HT-29 (cell line): ENCODE data around the gene THAP4. TPM values are rescaled to one million over a fixed set of nuclear protein-coding genes. Genes with fewer than 3 reads are reported as not detected.

ENCODE experiments used
- DNase-seq: peaks from one replicate; pipeline ENCODE4 v3.0.0-alpha.2; 2015; ENCODE audit warnings: low spot score
- total RNA-seq: library from RNA; depleted of rRNA; stranded (reverse); fragments of >200 nt; shearing (Covaris generic); gene quantifications from 2 replicates; pipeline ENCODE4 v1.2.3, GENCODE V29; 2014

The THAP4 gene
- total RNA-seq, 1 experiment from 2014 or later = 115 TPM

DNA sequence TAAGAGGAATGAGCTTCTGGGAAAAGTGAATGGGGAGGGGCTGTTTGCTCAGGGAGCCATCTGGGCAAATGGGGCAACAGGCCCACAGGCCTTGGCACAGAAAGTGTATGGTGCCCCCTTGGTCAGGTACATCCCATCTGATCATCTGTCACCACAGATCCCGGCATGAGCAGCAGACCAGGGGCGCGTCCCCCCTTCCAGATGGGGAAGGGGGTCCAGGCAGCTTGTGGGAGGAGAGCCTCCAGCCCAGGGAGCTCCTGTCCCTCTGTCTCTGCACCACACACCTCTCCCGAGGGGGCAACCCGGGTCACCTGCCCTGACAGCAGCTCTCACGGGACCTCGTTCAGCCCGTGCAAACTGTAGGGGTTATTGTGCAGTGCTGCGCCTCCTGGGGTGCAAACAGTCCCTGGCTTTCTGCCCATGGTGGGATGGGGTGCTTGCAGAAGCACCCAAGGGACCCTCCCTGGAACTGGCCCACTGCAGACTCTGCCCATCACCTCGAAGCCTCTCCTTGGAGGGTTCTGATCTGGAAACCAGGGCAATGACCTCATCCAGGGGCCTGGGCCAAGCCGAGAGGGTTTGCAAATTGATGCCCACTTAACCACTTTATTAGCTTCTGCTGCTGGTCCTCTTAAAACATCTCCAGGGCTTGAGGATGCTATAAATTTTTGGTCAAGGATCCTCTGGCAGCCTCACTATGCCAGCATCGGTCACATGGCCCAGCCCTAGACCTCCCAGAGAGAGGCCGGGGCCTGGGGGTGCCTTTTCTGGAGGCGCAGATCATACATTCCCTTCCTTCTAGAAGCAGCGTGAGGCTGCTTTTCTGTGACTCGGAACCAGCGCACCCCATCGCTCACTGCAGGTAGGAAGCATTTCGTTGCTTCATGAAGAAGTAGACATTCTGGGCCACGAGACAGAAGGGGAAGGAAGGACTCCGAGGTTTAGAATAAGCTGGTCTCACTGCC, 86.1 kb downstream of the THAP4 start:
- DNase-seq = no peak

DNA sequence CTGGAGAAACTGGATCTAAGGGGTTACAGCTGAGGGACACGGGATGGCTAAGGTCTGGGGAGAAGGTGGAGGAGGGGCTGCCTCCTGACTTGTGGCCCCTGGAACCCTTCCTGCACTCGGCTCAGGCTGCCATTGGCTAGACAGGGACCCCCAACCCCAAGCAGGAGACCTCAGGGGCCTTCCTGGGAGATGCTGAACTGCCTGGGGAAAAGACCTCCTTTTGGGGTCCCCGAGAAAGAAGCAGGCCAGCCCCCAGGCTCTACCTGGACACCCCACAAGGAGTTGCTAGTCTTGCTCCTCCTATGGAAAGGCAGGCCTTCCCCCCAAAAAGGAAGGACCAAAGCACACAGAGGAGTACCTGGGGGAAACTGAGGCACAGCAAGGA, 88.5 kb downstream of the THAP4 start:
- DNase-seq = no peak

DNA sequence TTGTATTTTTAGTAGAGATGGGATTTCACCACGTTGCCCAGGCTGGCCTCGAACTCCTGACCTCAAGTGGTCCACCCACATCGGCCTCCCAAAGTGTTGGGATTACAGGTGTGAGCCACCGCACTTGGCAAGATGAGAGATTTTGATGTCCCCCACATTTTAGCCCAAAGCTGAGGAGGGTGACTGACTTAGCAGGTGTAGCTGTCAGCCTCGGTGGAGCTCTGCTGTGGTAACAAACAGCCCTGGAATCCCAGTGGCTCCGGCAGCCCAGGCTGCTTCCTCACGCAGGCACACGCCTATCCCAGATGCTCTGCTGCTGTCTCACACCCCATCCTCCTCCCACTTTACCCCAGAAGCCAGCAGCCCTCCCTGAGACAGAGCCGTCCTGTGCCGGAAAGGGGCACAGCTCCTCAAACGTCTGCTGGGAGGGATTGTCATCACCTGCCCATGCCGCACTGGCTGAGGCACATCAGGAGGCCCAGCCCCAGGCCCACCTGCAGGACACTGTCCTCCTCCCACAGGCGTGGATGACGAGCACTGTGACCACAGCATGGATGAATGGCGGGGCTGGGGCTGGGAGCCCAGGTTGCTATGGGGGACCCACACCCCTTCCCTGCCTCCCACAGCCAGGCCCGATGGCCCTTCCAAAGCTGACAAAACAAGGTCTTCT, 89.0 kb downstream of the THAP4 start:
- DNase-seq = no peak

DNA sequence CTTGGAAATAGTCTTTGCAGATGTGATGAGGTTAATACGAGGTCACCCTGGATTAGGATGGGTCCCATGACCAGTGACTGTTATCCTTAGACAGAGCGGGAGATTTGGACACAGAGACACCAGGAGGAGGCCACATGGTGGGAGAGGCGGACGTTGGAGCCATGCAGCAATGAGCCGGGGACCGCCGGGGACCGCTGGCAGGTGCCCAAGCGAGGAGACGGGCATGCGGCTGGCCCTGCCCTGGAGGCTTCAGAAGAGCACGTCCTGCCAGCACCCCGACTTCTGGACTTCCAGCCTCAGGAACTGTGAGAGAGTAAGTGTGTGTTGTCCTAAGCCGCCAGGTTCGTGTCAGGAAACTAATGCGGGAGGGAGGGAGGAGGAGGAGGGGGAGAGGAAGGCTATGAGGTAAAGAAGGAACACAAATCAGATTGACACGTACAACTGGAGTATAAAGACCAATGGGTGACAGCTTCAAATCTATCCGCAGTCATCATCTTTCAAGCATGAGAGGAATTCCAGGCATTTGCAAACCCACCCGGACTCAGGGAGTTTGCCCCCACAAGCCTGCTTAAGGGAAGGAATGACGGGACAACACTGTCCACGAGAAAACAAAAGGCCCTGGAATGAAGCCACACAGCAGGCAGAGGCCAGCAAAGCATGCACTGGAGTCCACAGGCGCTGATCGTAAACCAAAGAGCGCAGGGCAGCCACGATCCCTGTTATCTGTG, 90.0 kb downstream of the THAP4 start:
- DNase-seq = no peak

DNA sequence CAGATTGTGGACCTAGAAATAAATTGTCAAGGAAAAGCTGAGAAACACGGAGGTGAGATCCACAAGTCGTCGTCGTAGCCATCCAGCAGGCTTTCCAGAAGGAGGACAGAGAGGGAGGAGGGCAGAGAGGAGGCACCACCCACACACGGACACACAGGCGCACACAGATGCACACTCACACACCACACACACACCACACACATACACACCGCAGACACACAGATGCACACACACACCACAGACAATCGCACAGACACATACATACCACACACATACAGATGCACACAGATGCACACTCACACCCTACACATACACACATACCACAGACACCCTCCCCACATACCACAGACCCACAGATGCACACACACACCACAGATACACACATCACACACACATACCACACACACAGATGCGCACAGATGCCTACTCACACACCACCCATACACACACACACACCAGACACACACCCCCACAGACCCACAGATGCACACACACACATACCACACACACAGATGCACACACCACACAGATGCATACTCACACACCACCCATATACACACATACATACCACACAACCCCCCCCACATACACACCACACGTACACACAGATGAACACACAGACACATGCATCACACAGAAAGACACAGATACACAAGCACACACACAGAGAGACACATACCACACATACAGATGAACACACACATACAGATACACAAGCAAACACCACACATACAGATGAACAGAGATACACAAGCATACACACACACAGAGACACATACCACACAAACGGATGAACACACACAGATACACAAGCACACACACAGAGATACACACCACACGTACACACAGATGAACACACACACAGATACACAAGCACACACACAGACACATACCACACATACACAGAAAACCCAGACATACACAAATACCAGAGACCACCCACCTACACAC, 91.2 kb downstream of the THAP4 start:
- DNase-seq = no peak

DNA sequence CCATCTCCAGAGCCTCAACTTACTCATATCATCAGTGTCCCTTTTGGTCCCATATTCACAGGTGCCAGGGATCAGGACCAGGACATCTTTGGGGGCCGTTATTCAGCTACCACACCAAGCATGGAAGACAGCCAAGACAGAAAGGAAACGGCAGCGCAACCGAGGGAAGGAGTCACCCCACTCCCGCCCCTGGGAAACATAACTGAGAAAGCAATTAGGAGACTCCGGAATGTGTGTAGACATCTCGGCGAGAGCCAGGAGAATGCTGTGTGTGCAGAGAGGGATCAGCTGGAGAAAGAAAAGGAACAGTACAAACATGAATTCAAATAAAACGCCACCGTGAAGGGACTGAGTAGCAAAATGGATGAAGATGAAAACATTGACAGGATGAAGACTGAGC, 91.9 kb downstream of the THAP4 start:
- no peak for DNase-seq

DNA sequence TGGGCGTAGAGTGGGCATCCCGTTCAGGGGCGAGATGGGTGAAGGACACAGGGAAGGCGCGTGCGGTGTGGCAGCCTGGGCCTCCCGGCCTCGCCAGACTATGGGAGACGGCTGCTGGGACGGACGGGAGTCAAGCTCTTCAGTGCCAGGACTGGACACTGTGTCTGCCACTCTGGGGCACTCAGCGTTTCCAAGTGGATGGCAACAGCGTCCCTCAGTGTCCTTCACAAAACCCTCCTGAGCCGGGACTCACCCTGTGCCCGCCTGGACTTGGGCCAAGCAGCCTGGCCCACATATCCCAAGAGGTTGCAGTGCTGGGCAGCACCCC, 94.7 kb downstream of the THAP4 start:
- no peak for DNase-seq

DNA sequence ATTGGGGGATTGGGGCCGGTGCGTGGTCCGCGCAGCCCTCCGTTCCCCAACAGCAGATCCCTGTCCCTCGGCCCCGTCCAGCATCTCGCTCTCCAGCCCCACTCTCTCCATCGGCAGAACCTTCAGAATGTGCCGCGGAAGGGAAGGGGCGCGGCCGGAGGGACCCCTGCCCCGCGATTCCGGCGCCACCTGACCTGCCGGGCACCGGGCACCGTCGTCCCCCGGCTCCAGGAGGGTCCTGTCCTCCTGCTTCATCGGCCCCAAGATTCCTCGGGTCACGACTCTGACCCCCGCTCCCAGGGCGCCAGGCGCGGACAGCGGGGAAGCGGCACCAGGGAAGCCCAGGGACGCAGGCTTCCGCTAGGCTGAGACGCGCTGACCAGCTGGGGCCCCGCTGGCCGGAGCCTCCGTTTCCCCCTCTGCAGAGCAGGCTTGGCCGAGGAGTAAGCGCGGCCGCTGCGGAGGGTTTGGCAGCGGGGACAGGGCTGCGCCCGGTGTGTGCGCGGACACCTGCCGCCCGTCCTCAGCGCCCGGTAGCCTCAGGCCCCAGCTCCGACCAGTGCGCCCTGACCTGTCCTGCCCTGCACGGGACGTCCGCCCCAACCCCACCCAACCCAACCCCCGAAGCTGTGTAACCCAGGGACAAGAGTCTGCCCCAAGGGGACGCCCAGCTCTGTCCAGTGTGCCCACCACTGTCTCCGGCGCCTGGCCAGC, 95.2 kb downstream of the THAP4 start:
- DNase-seq = no peak

DNA sequence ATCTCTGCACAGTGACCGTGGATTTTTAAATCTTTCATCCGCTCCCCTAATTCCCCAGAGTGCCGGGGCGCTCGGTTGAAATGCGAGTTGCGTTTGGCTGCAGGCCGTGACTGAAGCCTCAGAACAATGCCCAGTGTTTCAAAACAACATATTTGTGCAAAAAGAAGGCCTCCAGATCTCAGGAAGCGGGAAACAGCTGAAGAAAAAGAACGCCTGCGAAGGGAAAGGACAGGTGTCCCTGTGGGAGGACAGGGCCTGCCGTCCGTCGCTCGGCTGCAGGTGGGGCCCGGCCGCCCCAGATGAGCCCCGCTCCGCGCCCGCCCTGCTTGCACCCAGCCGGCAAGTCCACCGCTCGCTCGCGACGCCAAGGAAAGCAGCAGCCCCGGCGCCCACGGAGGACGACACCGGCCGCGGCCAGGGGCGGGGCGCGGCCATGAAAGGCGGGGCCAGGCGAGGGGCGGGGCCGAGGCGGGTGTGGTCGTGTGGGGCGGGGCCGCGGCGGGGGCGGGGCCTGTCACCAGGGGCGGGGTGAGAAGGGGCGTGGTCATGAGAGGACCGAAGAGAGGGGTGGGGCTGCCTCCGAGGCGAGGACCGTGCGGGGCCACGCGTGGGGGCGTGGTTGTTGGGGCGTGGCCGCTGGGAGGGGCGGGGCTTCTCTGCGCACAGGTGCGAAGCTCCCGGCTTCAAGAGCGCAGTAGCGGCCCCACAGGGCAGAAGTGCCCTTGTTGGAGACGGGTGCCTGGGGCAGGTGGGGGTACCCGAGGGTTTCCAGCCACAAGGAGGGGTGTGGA, 96.0 kb downstream of the THAP4 start:
- peak; percentile 55 for DNase-seq

DNA sequence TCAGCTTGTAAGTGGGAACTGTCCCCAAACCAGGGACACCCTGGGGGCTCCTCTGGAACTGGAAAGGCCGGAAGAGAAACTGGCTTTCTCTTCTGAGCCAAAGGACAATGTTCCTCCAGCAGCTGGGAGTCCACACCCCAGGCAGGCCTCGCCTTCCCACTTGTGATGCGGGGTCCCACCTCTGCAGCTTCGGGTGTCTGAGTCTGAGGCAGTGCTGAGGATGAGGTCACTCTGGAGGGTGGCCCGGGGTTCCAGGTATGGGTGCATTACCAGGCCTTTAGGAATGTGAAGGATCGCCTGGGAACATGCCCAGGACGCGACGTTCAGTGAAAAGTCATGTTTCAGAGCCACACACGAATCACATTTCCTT, 96.6 kb downstream of the THAP4 start:
- no peak for DNase-seq

DNA sequence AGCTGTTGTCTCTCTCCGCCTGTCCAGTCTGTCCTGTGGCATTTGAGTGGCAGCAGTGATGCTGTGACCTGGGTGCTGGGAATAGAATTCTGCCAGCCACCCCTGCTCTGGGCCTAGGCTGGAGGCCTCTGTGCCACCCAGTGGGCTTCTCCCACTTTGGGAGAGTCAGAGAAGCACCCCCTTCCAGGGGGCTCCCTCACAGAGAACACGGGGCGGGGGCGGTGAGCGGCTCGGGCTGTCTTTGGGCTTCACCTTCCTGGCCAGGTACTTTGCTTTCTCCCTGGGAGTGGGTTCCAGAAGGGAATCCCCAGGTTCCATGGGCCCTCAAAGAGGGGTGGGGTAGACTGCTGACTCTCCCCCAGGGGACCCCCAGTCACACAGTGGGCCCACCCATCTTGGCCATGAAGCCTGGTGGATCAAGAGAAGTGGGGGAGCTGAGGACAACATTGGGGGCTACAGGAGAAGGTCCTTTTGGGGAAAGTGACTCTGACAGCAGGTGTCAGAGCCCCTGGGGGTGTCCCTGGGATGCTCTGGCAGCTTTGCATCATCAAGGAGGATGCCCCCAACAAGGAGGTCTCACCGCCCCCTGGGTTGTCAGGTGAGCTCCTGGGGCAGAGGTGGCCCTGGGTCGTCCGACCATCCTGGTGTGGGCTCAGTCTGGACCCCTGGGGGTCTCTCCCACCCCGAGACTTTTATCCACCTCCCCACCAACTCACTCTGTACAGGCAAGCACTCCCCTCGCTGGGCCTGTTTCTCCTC, 97.2 kb downstream of the THAP4 start:
- no peak for DNase-seq

DNA sequence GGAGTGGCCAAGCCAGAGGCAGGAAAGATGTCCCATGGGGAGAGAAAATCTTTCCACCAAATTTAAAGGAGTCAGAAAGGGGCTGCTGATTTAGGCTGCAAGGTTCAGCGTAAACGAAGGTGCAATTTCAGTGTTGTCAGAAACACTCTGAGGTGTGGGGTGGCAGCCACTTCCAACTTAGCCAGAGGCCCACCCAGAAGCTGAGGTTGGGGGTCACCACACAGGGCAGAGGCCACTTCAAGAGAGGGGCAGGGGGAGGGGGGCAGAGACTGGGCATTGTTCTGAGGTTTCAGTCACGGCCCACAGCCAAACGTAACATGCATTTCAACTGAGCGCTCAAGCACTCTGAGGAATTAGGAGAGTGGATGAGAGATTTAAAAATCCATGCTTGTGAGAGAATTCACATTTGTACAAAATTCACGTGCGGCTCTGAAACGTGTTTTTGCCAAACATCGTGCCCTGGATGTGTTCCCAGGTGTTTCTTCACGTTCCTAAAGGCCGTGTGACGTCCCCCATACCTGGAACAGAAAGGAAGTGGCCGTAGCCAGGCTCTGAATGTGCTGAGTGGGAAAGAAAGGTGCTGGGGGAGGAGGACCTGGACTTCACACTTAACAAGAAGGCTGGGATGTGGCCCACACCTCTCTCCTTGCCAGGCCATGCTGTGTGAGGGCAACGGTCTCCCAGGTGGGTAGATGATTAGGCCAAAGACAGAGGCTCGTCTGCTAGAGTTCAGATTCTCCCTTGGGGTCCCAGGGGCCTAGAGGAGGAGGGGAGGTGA, 97.9 kb downstream of the THAP4 start:
- DNase-seq = no peak

DNA sequence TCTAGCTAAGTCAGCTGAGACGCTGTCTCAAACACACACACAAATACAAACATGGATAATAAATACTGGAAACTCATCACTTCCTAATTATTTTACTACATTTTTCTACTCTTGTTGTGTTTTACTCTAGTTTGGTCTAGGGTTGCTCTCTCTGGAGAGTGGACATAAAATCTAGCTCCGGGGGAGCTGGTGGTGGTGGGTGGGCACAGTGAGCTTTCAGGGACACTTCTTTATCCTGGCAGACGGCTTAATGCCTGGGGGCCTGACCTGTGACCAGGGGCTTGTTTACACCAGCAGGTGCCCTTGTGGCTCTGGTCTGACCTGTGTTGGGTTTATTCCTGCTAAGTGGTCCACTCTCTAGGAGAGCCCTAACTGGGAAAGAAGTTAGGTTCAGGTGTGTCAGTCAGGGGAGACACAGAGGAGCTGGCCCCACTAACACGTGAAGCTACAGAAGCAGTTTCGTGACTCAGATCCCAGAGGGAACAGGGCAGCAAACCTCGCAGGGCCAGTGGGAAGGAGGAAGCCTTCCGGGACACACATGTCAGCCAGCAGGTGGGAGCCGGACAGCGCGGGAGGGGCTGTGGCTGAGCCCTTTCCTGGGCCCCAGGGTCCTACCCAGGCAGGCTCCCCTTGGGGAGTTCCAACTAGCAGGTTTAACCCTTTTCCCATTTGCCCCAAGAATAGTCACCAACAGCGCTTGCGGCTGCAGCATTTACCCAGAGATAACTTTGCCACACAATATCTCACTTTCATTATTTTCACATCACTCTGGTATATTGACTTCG, 100.9 kb downstream of the THAP4 start:
- DNase-seq = no peak

DNA sequence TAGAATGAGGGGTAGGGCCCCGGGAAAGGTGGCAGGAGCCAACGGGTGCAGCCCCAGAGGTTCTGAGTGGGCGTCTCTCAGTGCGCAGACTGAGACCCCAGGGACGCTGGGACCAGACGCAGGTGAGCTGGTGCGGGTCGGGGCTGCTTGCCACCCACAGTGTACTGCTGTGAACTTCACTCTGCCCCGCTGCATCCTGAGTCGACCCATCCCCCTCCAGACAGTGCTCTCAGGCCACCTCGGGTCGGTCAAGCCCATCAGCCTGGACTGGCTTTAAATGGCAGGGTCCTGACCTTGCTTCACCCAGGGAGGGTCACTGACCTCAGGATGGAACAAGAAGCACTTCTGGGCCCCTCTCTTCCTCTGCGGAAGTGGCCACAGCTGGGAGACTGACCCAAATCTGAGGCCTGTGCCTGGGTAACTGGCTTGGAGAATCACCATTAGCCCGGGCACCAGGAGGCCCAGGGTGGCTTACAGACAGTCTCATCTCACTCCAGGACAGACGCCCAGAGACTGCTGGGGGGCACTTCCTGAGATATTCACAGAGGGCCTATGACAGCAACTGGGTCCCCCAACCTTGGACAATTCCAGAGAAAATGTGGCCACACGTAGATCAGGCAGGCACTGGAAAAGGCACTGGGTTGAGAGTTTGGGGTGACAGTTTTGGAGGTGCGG, 102.1 kb downstream of the THAP4 start:
- no peak for DNase-seq
